KMS-11 (cell line): ENCODE results near the gene ERCC6.

Source experiments
- H2AFZ ChIP-seq: fragments of 200-600 bp; sonication (generic); 2 replicates; pipeline ENCODE4 v1.6.1; 2016; ENCODE audit warnings: antibody characterized with exemption, mixed run types, low read depth
- H3K27ac ChIP-seq: fragments of 200-600 bp; sonication (generic); 2 replicates; pipeline ENCODE4 v1.6.1; 2016; ENCODE audit warnings: mild to moderate bottlenecking, mixed run types
- H3K27me3 ChIP-seq: fragments of 200-600 bp; sonication (generic); 2 replicates; pipeline ENCODE4 v1.6.1; 2017; ENCODE audit warnings: mild to moderate bottlenecking, low read depth, mixed run types, moderate library complexity; ENCODE audit not compliant: insufficient read depth
- H3K36me3 ChIP-seq: fragments of 200-600 bp; sonication (generic); 2 replicates; pipeline ENCODE4 v1.6.1; 2017; ENCODE audit warnings: mild to moderate bottlenecking, mixed run types; ENCODE audit not compliant: insufficient read depth
- H3K4me1 ChIP-seq: fragments of 200-600 bp; sonication (generic); 2 replicates; pipeline ENCODE4 v1.6.1; 2016; ENCODE audit warnings: mild to moderate bottlenecking, low read depth, mixed run types; ENCODE audit not compliant: poor library complexity, severe bottlenecking
- H3K4me2 ChIP-seq: fragments of 200-600 bp; sonication (generic); 2 replicates; pipeline ENCODE4 v1.7.0; 2016; ENCODE audit warnings: mild to moderate bottlenecking, mixed run types
- H3K4me3 ChIP-seq: fragments of 200-600 bp; sonication (generic); IDR thresholded peaks from 2 replicates; pipeline ENCODE4 v1.6.1; 2017; ENCODE audit warnings: low read depth, low read length, mixed read lengths; ENCODE audit not compliant: insufficient read depth
- H3K79me2 ChIP-seq: fragments of 200-600 bp; sonication (generic); 2 replicates; pipeline ENCODE4 v1.6.1; 2016; ENCODE audit warnings: low read depth, mixed run types; ENCODE audit not compliant: insufficient read depth
- H3K9ac ChIP-seq: fragments of 200-600 bp; sonication (generic); 2 replicates; pipeline ENCODE4 v1.6.1; 2016; ENCODE audit warnings: mild to moderate bottlenecking, mixed run types
- H4K20me1 ChIP-seq: fragments of 200-600 bp; sonication (generic); 2 replicates; pipeline ENCODE4 v1.6.1; 2016; ENCODE audit warnings: mild to moderate bottlenecking, mixed run types; ENCODE audit not compliant: insufficient read depth
- TF ChIP-seq, protein P1 (sequence below): fragments of 200-600 bp; sonication (generic); conservative IDR thresholded peaks from 2 replicates; pipeline ENCODE4 v1.6.1; 2017; ENCODE audit warnings: low read depth, mild to moderate bottlenecking, antibody characterized with exemption, low read length, moderate library complexity, mixed read lengths

Gene ERCC6

DNA sequence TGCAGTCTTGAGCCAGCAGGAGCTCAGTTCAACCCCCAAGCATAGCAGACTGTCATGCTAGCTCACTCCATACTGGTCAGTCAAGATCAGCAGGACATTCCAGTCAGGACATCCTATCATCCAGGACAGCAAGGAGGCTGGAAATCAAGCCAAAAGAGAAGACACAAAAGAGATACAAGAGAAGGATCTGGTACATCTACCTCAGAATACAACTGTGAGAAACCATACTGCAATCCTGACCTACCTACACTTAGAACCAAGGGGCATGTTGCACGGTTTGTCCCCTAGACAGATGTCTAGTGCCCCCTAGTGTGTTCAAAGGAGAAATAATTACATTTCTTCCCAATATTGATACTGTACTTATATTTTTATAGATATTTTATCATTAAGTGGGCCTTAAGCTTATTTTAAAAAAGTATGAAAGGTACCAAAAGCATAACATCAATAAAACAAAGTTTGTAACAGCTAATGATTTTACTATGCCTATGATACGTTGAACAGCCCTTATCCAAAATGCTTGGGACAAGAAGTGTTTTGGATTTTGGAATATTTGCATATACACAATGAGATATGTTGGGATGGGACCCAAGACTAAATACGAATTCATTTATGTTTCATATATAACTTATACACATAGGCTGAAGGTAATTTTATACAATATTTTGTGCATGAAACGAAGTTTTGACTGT, 26.7 kb downstream of the ERCC6 start:
- H3K27ac ChIP-seq = no peak overlapping the region
- no peaks in the 10 kb centered on the region for H4K20me1 ChIP-seq
- H3K9ac ChIP-seq = no peak overlapping the region
- TF ChIP-seq, protein P1, sequence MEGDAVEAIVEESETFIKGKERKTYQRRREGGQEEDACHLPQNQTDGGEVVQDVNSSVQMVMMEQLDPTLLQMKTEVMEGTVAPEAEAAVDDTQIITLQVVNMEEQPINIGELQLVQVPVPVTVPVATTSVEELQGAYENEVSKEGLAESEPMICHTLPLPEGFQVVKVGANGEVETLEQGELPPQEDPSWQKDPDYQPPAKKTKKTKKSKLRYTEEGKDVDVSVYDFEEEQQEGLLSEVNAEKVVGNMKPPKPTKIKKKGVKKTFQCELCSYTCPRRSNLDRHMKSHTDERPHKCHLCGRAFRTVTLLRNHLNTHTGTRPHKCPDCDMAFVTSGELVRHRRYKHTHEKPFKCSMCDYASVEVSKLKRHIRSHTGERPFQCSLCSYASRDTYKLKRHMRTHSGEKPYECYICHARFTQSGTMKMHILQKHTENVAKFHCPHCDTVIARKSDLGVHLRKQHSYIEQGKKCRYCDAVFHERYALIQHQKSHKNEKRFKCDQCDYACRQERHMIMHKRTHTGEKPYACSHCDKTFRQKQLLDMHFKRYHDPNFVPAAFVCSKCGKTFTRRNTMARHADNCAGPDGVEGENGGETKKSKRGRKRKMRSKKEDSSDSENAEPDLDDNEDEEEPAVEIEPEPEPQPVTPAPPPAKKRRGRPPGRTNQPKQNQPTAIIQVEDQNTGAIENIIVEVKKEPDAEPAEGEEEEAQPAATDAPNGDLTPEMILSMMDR = peak; percentile 69
- H3K27me3 ChIP-seq = no peaks in the 10 kb centered on the region
- no peak overlapping the region for H3K4me2 ChIP-seq
- H3K4me3 ChIP-seq = no peak overlapping the region
- H3K79me2 ChIP-seq = no peaks in the 10 kb centered on the region
- H3K36me3 ChIP-seq = no peaks in the 10 kb centered on the region
- peaks cover 9% of the 10 kb centered on the region for H3K4me1 ChIP-seq
- H2AFZ ChIP-seq = no peak overlapping the region

DNA sequence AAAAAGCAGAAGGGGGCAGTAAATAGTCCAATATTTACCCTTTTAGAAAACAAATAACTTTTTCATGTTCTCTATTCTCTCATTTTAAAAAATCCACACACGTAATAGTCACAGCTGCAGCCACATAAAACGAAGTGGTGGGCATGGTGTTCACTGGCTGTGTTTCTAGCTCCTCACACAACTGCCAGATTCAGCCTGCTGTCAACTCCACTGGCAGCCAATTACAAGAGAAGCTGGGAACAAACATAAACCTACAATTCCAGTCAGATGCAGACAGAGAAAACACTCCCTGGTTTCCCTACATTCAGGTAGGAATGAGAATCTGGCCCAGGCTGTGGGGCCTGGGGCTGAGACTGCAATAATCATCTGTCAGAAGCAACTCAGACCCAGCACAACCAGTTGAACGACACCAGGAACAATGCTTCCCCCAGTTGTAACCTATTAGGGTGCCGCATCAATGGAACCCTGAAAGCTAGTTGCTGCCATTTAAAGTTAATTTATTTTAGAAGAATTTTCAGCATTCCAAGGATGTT, 29.1 kb downstream of the ERCC6 start:
- Histone ChIP-seq H4K20me1 (no peaks in the 10 kb centered on the region), H3K36me3 (no peaks in the 10 kb centered on the region), H3K27me3 (no peaks in the 10 kb centered on the region), H2AFZ (no peak overlapping the region), H3K4me1 (peaks cover 9% of the 10 kb centered on the region), H3K4me3 (no peak overlapping the region), H3K79me2 (no peaks in the 10 kb centered on the region), H3K9ac (no peak overlapping the region), H3K27ac (no peak overlapping the region), H3K4me2 (no peak overlapping the region)
- TF ChIP-seq, protein P1 = no peak

DNA sequence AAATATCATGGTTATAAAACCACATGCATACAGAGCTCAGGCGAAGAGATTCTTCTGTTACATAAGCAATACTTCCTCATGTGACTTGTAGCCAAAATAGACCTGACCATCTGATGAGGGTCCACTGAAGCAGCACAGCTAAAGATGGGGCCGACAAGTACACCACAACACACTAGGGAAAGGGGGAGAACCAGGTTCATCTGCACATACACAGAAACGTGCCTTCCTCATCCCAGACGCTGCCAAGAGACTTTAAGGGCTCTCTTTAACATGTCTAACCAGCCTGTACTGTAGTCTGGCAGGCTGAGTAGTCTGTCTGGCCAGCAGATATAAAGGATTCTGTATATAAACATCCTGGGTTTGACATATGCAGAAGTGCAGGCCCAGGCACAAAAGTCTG, 30.3 kb downstream of the ERCC6 start:
- TF ChIP-seq, protein P1 = no peak
- Histone ChIP-seq H3K79me2 (no peaks in the 10 kb centered on the region), H3K9ac (no peak overlapping the region)

DNA sequence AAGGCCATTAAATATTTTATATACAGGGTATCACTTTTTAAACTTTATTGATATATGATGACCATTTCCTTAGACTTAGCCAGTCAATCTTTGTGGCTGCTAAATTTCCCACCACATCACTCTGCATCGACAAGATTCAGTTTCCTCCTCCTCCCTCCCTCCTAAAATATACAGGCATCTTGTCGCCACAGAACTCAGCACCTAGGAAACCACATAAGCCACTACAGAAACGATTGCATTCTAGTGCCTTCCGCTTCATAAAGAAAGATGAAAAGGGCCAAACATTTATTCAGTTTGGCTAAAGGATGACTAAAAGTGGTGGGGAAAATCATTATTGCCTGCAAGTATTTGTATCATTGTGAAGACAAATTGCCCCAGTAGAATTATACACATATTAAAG, 30.7 kb downstream of the ERCC6 start:
- Histone ChIP-seq H3K27me3 (no peaks in the 10 kb centered on the region), H3K9ac (no peak overlapping the region), H4K20me1 (no peaks in the 10 kb centered on the region), H3K4me2 (no peak overlapping the region), H3K4me3 (no peak overlapping the region), H3K36me3 (no peaks in the 10 kb centered on the region), H3K4me1 (peaks cover 9% of the 10 kb centered on the region), H2AFZ (no peak overlapping the region), H3K79me2 (no peaks in the 10 kb centered on the region), H3K27ac (no peak overlapping the region)
- TF ChIP-seq, protein P1 = no peak

More for the DNA sequence above, 30.3 kb downstream of the ERCC6 start:
- Histone ChIP-seq H3K4me3 (no peak overlapping the region), H3K27ac (no peak overlapping the region), H4K20me1 (no peaks in the 10 kb centered on the region), H3K4me1 (peaks cover 9% of the 10 kb centered on the region), H3K4me2 (no peak overlapping the region), H3K36me3 (no peaks in the 10 kb centered on the region), H2AFZ (no peak overlapping the region), H3K27me3 (no peaks in the 10 kb centered on the region)
